Suprapubic skin (tissue), 4 donors: Measurements from ENCODE around the gene MBD4.
"Not testable (repeated sequence)": the region's sequence is repeated elsewhere in the genome, so short reads cannot be mapped to it uniquely, and the experiment has no call there.

ENCODE experiments used
- POLR2A ChIP-seq, 2 donors: fragments of 450-650 bp; IDR thresholded peaks; one replicate each; pipeline ENCODE4 v1.6.1; 2017; ENCODE audit warnings: antibody characterized with exemption in 2 of 2, mild to moderate bottlenecking in 2 of 2, moderate library complexity in 2 of 2
- POLR2AphosphoS5 ChIP-seq, 3 donors: sonication (generic); formaldehyde crosslinking; IDR thresholded peaks; one replicate each; pipeline ENCODE4 v1.6.1; 2017; ENCODE audit warnings: antibody characterized with exemption in 3 of 3
- TF ChIP-seq, protein P1 (sequence below), 2 donors: fragments of 200-600 bp in 1 of 2; fragments of 450-650 bp in 1 of 2; sonication (generic) in 1 of 2; IDR thresholded peaks; one replicate each; pipeline ENCODE4 v1.5.1; 2016 to 2019; ENCODE audit warnings: antibody characterized with exemption in 2 of 2, mild to moderate bottlenecking in 1 of 2, moderate library complexity in 1 of 2

DNA sequence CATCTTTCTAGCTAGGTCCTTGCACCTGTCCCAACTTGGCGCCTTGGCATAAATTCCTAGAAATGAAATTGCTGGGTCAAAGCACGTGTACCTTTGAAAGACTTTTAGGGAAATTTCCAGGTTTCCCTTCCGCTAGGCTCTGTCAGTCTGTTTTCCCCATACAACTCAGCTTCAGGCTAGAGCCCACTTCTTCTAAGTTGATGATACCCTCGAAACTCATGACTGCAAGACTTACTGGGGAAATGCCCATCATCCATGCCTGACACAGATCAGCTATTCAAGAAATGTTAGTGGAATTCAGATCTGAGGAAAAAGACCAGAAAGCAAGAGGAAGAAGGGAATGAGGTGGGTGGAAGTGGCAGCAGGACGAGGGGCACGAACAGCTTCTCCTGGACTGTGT lies 45.4 kb upstream of the MBD4 start:
- not testable (repeated sequence) for TF ChIP-seq POLR2A, POLR2AphosphoS5 (IDR thresholded peaks at IDR 0.05)
- TF ChIP-seq, protein P1, sequence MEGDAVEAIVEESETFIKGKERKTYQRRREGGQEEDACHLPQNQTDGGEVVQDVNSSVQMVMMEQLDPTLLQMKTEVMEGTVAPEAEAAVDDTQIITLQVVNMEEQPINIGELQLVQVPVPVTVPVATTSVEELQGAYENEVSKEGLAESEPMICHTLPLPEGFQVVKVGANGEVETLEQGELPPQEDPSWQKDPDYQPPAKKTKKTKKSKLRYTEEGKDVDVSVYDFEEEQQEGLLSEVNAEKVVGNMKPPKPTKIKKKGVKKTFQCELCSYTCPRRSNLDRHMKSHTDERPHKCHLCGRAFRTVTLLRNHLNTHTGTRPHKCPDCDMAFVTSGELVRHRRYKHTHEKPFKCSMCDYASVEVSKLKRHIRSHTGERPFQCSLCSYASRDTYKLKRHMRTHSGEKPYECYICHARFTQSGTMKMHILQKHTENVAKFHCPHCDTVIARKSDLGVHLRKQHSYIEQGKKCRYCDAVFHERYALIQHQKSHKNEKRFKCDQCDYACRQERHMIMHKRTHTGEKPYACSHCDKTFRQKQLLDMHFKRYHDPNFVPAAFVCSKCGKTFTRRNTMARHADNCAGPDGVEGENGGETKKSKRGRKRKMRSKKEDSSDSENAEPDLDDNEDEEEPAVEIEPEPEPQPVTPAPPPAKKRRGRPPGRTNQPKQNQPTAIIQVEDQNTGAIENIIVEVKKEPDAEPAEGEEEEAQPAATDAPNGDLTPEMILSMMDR (IDR thresholded peaks at IDR 0.05), result not testable (repeated sequence)
